ENCODE data around the gene CEBPG. TPM values are rescaled to one million over a fixed set of nuclear protein-coding genes. Genes with fewer than 3 reads are reported as not detected.

The CEBPG gene
- total and polyA plus RNA-seq, 2 donors (not counting 1 experiment from before 2014, with no cell fraction given): 12.5 to 24.2 TPM

GRCh38 chr19:33432015-33432414, 58.5 kb downstream of the CEBPG start:
- Histone ChIP-seq H3K9ac (ENCODE audit: low read length) (no peak overlapping the region), H2AFZ (ENCODE audit: insufficient read depth, low read depth, low read length, poor library complexity, severe bottlenecking) (no peak overlapping the region), H3K36me3 (replicated peaks in 1 of 2; ENCODE audit: control extremely low read depth in 1 of 2, control insufficient read depth in 1 of 2, extremely low read depth in 1 of 2, insufficient read depth in 2 of 2, low read length in 1 of 2) (no peaks in the 10 kb centered on the region), H3K9me3 (ENCODE audit: control extremely low read depth in 1 of 3, control insufficient read depth in 2 of 3, insufficient read depth in 1 of 3, low read length in 2 of 3) (no peaks in the 10 kb centered on the region), H3K27me3 (replicated peaks in 1 of 4; ENCODE audit: control extremely low read depth in 1 of 4, control insufficient read depth in 3 of 4, insufficient read depth in 4 of 4, low read length in 3 of 4) (no peaks in the 10 kb centered on the region), H3K79me2 (ENCODE audit: control insufficient read depth, insufficient read depth, low read length) (no peaks in the 10 kb centered on the region), H3K4me1 (ENCODE audit: control insufficient read depth in 2 of 2, insufficient read depth in 2 of 2, low read length in 2 of 2) (no peaks in the 10 kb centered on the region), H3K4me3 (ENCODE audit: control extremely low read depth in 1 of 5, extremely low read depth in 1 of 5, insufficient read depth in 1 of 5, low read depth in 2 of 5, low read length in 4 of 5) (no peak overlapping the region), H3K27ac (ENCODE audit: low read length in 2 of 2) (no peak overlapping the region), H3K4me2 (replicated peaks; ENCODE audit: low read depth, low read length, poor library complexity, severe bottlenecking) (no peak overlapping the region), H4K20me1 (ENCODE audit: control insufficient read depth, insufficient read depth, low read length, poor library complexity, severe bottlenecking) (no peaks in the 10 kb centered on the region)
- Mint-ChIP-seq H3K9me3 (ENCODE audit: insufficient read depth) (no peaks in the 10 kb centered on the region), H3K4me1 (peaks cover 2% of the 10 kb centered on the region), H3K27ac (no peak overlapping the region), H3K4me3 (no peak overlapping the region), H3K27me3 (no peaks in the 10 kb centered on the region)
- CTCF ChIA-PET: interaction anchor here (0.6 to 1.4 kb wide), 4 partner anchors 12 to 1508 kb away, joined by 3 to 5 read pairs (median 4); no protein-coding TSS in a partner anchor
- no peak for ATAC-seq (ENCODE audit: low read depth)
- WGBS (ENCODE audit: insufficient coverage): 74% methylated on average over 5 of the region's 5 CpGs
- DNase-seq: no peak
- POLR2A ChIA-PET: interaction anchor here (0.6 kb wide), 1 partner anchor 58 kb away, joined by 3 read pairs; no protein-coding TSS in a partner anchor
- TF ChIP-seq EZH2 (IDR thresholded peaks at IDR 0.05; ENCODE audit: borderline replicate concordance, insufficient read depth, low read depth, low read length, poor library complexity, severe bottlenecking): no peak
- TF ChIP-seq, protein P1, sequence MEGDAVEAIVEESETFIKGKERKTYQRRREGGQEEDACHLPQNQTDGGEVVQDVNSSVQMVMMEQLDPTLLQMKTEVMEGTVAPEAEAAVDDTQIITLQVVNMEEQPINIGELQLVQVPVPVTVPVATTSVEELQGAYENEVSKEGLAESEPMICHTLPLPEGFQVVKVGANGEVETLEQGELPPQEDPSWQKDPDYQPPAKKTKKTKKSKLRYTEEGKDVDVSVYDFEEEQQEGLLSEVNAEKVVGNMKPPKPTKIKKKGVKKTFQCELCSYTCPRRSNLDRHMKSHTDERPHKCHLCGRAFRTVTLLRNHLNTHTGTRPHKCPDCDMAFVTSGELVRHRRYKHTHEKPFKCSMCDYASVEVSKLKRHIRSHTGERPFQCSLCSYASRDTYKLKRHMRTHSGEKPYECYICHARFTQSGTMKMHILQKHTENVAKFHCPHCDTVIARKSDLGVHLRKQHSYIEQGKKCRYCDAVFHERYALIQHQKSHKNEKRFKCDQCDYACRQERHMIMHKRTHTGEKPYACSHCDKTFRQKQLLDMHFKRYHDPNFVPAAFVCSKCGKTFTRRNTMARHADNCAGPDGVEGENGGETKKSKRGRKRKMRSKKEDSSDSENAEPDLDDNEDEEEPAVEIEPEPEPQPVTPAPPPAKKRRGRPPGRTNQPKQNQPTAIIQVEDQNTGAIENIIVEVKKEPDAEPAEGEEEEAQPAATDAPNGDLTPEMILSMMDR (IDR thresholded peaks at IDR 0.05): no peak
- intact Hi-C loops (cut with micrococcal nuclease): no loop called here

Other genes starting within 250 kb of the CEBPG start
- 0.47 and 0.51 TPM in 2 replicates for gene WDR88, start 241.6 kb upstream of the CEBPG start, total RNA-seq
- gene WDR88, start 241.6 kb upstream of the CEBPG start, polyA plus RNA-seq: not detected in 2 replicates
- not detected in 2 replicates for gene LRP3, start 179.4 kb upstream of the CEBPG start, total RNA-seq
- gene LRP3, start 179.4 kb upstream of the CEBPG start, polyA plus RNA-seq: 0.10 and 0.13 TPM in 2 replicates
- not detected in 2 replicates for gene SLC7A10, start 147.9 kb upstream of the CEBPG start, total RNA-seq
- not detected in 2 replicates for gene SLC7A10, start 147.9 kb upstream of the CEBPG start, polyA plus RNA-seq
- 1.7 and 2.5 TPM in 2 replicates for gene CEBPA, start 71.2 kb upstream of the CEBPG start, total RNA-seq
- gene CEBPA, start 71.2 kb upstream of the CEBPG start, polyA plus RNA-seq: 1.2 and 2.6 TPM in 2 replicates
- gene PEPD, start 148.1 kb downstream of the CEBPG start, total RNA-seq: 38.0 and 42.7 TPM in 2 replicates
- gene PEPD, start 148.1 kb downstream of the CEBPG start, polyA plus RNA-seq: 25.7 and 36.4 TPM in 2 replicates
- gene CHST8, start 248.2 kb downstream of the CEBPG start, total RNA-seq: not detected in 2 replicates
- not detected in 2 replicates for gene CHST8, start 248.2 kb downstream of the CEBPG start, polyA plus RNA-seq

Measured in B cell (primary cell).